Stimulated activated CD4-positive, alpha-beta T cell treated with anti-CD3 and anti-CD28 coated beads, TNF-alpha, amount 100 ng/mL, for 1 hour (primary cell): ENCODE results near the gene RAI1.

ENCODE experiments used
- DNase-seq, 3 donors: peaks; one replicate each; pipeline ENCODE4 v3.0.0-alpha.2; 2020; ENCODE audit warnings: low read depth in 3 of 3, low spot score in 1 of 3

Gene RAI1

GRCh38 chr17:17813055-17813724 lies 131.9 kb downstream of the RAI1 start:
- no peak for DNase-seq

- no peak for DNase-seq
Observed at GRCh38 chr17:17813725-17814095, 132.5 kb downstream of the RAI1 start.

- DNase-seq, result no peak
Observed at GRCh38 chr17:17814162-17815061, 133.2 kb downstream of the RAI1 start.

GRCh38 chr17:17815062-17815406 lies 133.8 kb downstream of the RAI1 start:
- DNase-seq, result no peak

- DNase-seq, result no peak
Observed at GRCh38 chr17:17815436-17816200, 134.4 kb downstream of the RAI1 start.

- DNase-seq, result no peak
Observed at GRCh38 chr17:17816240-17816814, 135.1 kb downstream of the RAI1 start.

- no peak for DNase-seq
Observed at GRCh38 chr17:17816831-17817551, 135.7 kb downstream of the RAI1 start.

GRCh38 chr17:17817552-17817947 lies 136.3 kb downstream of the RAI1 start:
- DNase-seq, result no peak

GRCh38 chr17:17818088-17818526 lies 136.8 kb downstream of the RAI1 start:
- DNase-seq, result no peak

GRCh38 chr17:17819111-17819510 lies 137.9 kb downstream of the RAI1 start:
- DNase-seq, result no peak

GRCh38 chr17:17819561-17819995 lies 138.3 kb downstream of the RAI1 start:
- DNase-seq, result peak in 2 of 3 donors; percentile 24 to 39

GRCh38 chr17:17820046-17820445 lies 138.8 kb downstream of the RAI1 start:
- DNase-seq, result no peak

- DNase-seq, result no peak
Observed at GRCh38 chr17:17820463-17821158, 139.4 kb downstream of the RAI1 start.

- DNase-seq, result no peak
Observed at GRCh38 chr17:17822189-17822588, 140.9 kb downstream of the RAI1 start.

GRCh38 chr17:17822616-17823015 lies 141.4 kb downstream of the RAI1 start:
- no peak for DNase-seq

- peak; percentile 34 to 60 (median 58) for DNase-seq
Observed at GRCh38 chr17:17823433-17824118, 142.3 kb downstream of the RAI1 start.

- no peak for DNase-seq
Observed at GRCh38 chr17:17824119-17824782, 143.0 kb downstream of the RAI1 start.

- DNase-seq, result no peak
Observed at GRCh38 chr17:17824783-17825614, 143.7 kb downstream of the RAI1 start.
